Activated CD4-positive, alpha-beta T cell treated with anti-CD3 and anti-CD28 coated beads, Interleukin-2, amount 10 ng/mL, durations not matched to agents 24 days and 14 days (primary cell): ENCODE data around the gene OXCT1. TPM values are rescaled to one million over a fixed set of nuclear protein-coding genes. Genes with fewer than 3 reads are reported as not detected.

Experiments used
- DNase-seq: peaks from one replicate; pipeline ENCODE4 v3.0.0; 2022
- H3K27ac Mint-ChIP-seq: one replicate; pipeline ENCODE4 v1.8.0; 2022; ENCODE audit warnings: mild to moderate bottlenecking, mixed read lengths
- H3K27me3 Mint-ChIP-seq: one replicate; pipeline ENCODE4 v1.8.0; 2022; ENCODE audit warnings: mixed read lengths
- H3K36me3 Mint-ChIP-seq: one replicate; pipeline ENCODE4 v1.8.0; 2022; ENCODE audit warnings: low read depth, mild to moderate bottlenecking, mixed read lengths
- H3K4me1 Mint-ChIP-seq: one replicate; pipeline ENCODE4 v1.8.0; 2021; ENCODE audit warnings: mixed read lengths
- H3K4me3 Mint-ChIP-seq: one replicate; pipeline ENCODE4 v1.8.0; 2022; ENCODE audit warnings: mild to moderate bottlenecking, moderate library complexity, mixed read lengths
- H3K9me3 Mint-ChIP-seq: one replicate; pipeline ENCODE4 v1.8.0; 2021; ENCODE audit warnings: mixed read lengths
- intact Hi-C: fragments of 100-400 bp; cut with micrococcal nuclease; formaldehyde crosslinking; loops from one replicate; pipeline ENCODE4 v1.15.1; 2023
- total RNA-seq: library from RNA; stranded (reverse); gene quantifications from 2 replicates; pipeline ENCODE4 v1.2.3, GENCODE V29; 2022

Gene OXCT1
- total RNA-seq, 1 donor from 2014 or later: 92.6 TPM

DNA sequence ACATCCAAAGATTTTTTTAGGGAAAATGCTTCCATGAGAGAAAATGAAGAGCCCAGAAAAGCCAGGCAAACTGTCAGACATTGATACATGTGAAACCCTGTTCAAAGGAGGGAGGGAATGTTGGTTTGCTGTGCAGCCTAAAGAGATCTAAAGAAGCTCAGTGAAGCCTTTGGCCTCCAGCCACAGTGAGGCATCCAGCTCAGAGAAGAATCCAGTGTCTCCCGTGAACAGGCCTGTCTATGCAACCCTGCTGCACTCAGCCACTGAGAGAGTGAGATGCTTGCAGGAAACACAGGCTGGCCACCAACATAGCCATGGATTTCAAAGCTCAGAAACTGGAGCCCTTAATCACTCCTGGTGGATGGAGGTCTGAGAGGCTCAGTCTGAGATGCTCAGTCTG is 188.4 kb downstream of the OXCT1 start:
- DNase-seq: no peak
- peaks cover 2% of the 10 kb centered on the region for H3K27me3 Mint-ChIP-seq
- H3K4me3 Mint-ChIP-seq: no peak overlapping the region
- H3K4me1 Mint-ChIP-seq: no peaks in the 10 kb centered on the region
- H3K36me3 Mint-ChIP-seq: no peaks in the 10 kb centered on the region
- H3K27ac Mint-ChIP-seq: no peak overlapping the region
- H3K9me3 Mint-ChIP-seq: no peaks in the 10 kb centered on the region
- intact Hi-C loops: no loop called here

Other genes with a start within 250 kb of the OXCT1 start
- 29.6 and 31.7 TPM in 2 replicates for gene RIMOC1, start 33.9 kb upstream of the OXCT1 start, total RNA-seq
- gene FBXO4, start 54.9 kb upstream of the OXCT1 start, total RNA-seq: 16.8 and 19.9 TPM in 2 replicates